ENCODE data around the gene ERBB4. TPM values are rescaled to one million over a fixed set of nuclear protein-coding genes. Genes with fewer than 3 reads are reported as not detected.

The ERBB4 gene
- polyA plus RNA-seq, 2 of the 4 experiments (the other 2 are of a cell fraction) = not detected

GRCh38 chr2:211846714-211847113, 691.9 kb downstream of the ERBB4 start:
- ChIA-PET CTCF (no interaction called here), POLR2A (no interaction called here)
- 3% methylated on average over 1 of the region's 1 CpG for WGBS (ENCODE audit: missing lambda C conversion rate)
- ATAC-seq = no peak
- no peak for DNase-seq (ENCODE audit: low read depth in 1 of 2, low spot score in 1 of 2)
- Histone ChIP-seq H3K4me2 (no peak overlapping the region), H3K27ac (no peak overlapping the region), H3K4me3 (no peak overlapping the region), H3K9me3 (no peaks in the 10 kb centered on the region), H3K4me1 (no peaks in the 10 kb centered on the region)
- TF ChIP-seq, protein P1, sequence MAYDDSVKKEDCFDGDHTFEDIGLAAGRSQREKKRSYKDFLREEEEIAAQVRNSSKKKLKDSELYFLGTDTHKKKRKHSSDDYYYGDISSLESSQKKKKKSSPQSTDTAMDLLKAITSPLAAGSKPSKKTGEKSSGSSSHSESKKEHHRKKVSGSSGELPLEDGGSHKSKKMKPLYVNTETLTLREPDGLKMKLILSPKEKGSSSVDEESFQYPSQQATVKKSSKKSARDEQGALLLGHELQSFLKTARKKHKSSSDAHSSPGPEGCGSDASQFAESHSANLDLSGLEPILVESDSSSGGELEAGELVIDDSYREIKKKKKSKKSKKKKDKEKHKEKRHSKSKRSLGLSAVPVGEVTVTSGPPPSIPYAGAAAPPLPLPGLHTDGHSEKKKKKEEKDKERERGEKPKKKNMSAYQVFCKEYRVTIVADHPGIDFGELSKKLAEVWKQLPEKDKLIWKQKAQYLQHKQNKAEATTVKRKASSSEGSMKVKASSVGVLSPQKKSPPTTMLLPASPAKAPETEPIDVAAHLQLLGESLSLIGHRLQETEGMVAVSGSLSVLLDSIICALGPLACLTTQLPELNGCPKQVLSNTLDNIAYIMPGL (CRISPR knock-in tag; IDR thresholded peaks at IDR 0.05; ENCODE audit: borderline replicate concordance) = no peak
- TF ChIP-seq HOXB5 (CRISPR knock-in tag; IDR thresholded peaks at IDR 0.05) = no peak
- no peak for TF ChIP-seq ZNF302 (CRISPR knock-in tag; IDR thresholded peaks at IDR 0.05)
- TF ChIP-seq EHF (CRISPR knock-in tag; IDR thresholded peaks at IDR 0.05) = no peak
- TF ChIP-seq, protein P2, sequence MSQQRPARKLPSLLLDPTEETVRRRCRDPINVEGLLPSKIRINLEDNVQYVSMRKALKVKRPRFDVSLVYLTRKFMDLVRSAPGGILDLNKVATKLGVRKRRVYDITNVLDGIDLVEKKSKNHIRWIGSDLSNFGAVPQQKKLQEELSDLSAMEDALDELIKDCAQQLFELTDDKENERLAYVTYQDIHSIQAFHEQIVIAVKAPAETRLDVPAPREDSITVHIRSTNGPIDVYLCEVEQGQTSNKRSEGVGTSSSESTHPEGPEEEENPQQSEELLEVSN (IDR thresholded peaks at IDR 0.05; ENCODE audit: borderline replicate concordance, low read depth) = no peak
- TF ChIP-seq HEYL (CRISPR knock-in tag; IDR thresholded peaks at IDR 0.05) = no peak
- TF ChIP-seq, protein P3, sequence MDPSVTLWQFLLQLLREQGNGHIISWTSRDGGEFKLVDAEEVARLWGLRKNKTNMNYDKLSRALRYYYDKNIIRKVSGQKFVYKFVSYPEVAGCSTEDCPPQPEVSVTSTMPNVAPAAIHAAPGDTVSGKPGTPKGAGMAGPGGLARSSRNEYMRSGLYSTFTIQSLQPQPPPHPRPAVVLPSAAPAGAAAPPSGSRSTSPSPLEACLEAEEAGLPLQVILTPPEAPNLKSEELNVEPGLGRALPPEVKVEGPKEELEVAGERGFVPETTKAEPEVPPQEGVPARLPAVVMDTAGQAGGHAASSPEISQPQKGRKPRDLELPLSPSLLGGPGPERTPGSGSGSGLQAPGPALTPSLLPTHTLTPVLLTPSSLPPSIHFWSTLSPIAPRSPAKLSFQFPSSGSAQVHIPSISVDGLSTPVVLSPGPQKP (IDR thresholded peaks at IDR 0.05; ENCODE audit: low read depth, low read length) = no peak
- TF ChIP-seq RCOR1 (IDR thresholded peaks at IDR 0.05; ENCODE audit: low read depth, low read length) = no peak
- FAIRE-seq = no peak

DNA sequence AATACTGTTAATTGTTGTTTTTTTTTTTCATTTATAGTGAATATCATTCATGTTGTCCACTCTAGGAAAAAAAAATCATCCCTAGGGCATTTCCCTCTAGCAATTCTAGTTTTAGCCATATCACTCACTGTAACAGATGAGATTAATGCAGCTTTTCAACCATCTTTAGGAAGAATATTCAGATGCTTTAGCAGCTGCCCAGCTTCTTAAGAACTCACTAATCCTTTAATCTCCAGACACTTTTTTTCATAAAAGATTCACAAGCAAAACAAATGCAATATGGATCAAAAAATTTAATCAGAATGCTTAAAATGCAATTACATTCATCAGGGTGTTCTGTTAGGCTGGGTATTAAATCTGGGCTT, 692.6 kb downstream of the ERBB4 start:
- POLR2A ChIA-PET = no interaction called here

DNA sequence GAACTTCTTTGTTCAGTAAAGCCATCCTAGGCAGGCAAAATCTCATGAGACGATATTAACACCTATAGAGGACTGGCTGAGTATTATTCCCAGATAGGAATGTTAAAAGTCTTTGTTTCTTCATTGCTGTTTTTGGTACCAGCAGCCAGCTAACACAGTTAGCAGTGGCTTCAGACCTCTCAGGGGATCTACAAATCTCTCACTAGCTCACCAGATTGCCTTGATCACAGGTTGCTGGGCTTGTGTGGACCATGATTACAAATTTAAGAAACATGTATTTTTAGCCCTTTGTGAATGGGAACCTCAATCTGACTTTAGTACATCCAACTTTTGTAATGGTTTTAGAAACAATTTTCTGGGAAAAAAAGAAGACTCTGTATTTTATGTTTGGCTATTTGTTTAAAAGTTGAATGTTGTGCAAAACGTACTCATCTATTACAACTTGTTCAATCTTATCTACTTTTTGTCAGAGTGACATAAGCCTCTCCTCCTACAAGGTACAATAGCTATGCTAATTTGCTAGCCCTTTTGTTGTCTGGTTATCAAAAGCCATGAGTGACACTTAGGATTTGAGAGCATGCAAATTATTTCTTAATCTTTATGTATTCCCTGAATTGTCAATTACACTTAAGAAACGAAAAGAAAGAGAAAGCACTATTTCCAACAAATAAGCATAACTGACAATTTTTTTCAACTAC, 693.1 kb downstream of the ERBB4 start:
- CTCF ChIA-PET = no interaction called here
- ATAC-seq = no peak
- no peak for FAIRE-seq

More for the DNA sequence above, 692.6 kb downstream of the ERBB4 start:
- H3K27ac ChIP-seq = no peak overlapping the region
- no peak for TF ChIP-seq EHF (CRISPR knock-in tag; IDR thresholded peaks at IDR 0.05)
- FAIRE-seq (no peak), ATAC-seq (no peak), DNase-seq (ENCODE audit: low read depth in 1 of 2, low spot score in 1 of 2) (no peak)
- H3K4me1 ChIP-seq = no peaks in the 10 kb centered on the region
- CTCF ChIA-PET = no interaction called here
- no peaks in the 10 kb centered on the region for H3K9me3 ChIP-seq
- no peak overlapping the region for H3K4me3 ChIP-seq
- H3K4me2 ChIP-seq = no peak overlapping the region

More for the DNA sequence above, 693.1 kb downstream of the ERBB4 start:
- POLR2A ChIA-PET = no interaction called here
- TF ChIP-seq TP53 (CRISPR knock-in tag; IDR thresholded peaks at IDR 0.05) (no peak), RARB (CRISPR knock-in tag; IDR thresholded peaks at IDR 0.05) (no peak), CTCF (IDR thresholded peaks at IDR 0.05) (no peak), KDM5A (IDR thresholded peaks at IDR 0.05) (no peak), FOXS1 (CRISPR knock-in tag; IDR thresholded peaks at IDR 0.05) (no peak), CHD4 (IDR thresholded peaks at IDR 0.05; ENCODE audit: borderline replicate concordance) (no peak), ESRRA (IDR thresholded peaks at IDR 0.05; ENCODE audit: borderline replicate concordance, low read length) (no peak), NPAS2 (CRISPR knock-in tag; IDR thresholded peaks at IDR 0.05; ENCODE audit: borderline replicate concordance) (no peak), HOXB5 (CRISPR knock-in tag; IDR thresholded peaks at IDR 0.05) (no peak), PBX3 (IDR thresholded peaks at IDR 0.05) (no peak), KDM1A (IDR thresholded peaks at IDR 0.05; ENCODE audit: low read depth) (no peak), HOXA7 (CRISPR knock-in tag; IDR thresholded peaks at IDR 0.05) (no peak), EP300 (IDR thresholded peaks at IDR 0.05) (no peak)
- TF ChIP-seq, protein P2 (IDR thresholded peaks at IDR 0.05; ENCODE audit: borderline replicate concordance, low read depth) = no peak
- TF ChIP-seq, protein P4, sequence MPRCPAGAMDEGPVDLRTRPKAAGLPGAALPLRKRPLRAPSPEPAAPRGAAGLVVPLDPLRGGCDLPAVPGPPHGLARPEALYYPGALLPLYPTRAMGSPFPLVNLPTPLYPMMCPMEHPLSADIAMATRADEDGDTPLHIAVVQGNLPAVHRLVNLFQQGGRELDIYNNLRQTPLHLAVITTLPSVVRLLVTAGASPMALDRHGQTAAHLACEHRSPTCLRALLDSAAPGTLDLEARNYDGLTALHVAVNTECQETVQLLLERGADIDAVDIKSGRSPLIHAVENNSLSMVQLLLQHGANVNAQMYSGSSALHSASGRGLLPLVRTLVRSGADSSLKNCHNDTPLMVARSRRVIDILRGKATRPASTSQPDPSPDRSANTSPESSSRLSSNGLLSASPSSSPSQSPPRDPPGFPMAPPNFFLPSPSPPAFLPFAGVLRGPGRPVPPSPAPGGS (IDR thresholded peaks at IDR 0.05) = no peak
- no peak overlapping the region for H3K4me2 ChIP-seq
- DNase-seq (ENCODE audit: low read depth in 1 of 2, low spot score in 1 of 2) = no peak
- no peak overlapping the region for H3K27ac ChIP-seq
- no peak overlapping the region for H3K4me3 ChIP-seq
- no peaks in the 10 kb centered on the region for H3K9me3 ChIP-seq
- 24% methylated on average over 3 of the region's 3 CpGs for WGBS (ENCODE audit: missing lambda C conversion rate)
- H3K4me1 ChIP-seq = no peaks in the 10 kb centered on the region
